Stimulated activated CD4-positive, alpha-beta T cell treated with anti-CD3 and anti-CD28 coated beads, Interleukin-1b, Interleukin-23, amount 100 ng/mL, for 4 hours (primary cell): ENCODE data around the gene TMEM59L.
"Not testable (repeated sequence)": the region's sequence is repeated elsewhere in the genome, so short reads cannot be mapped to it uniquely, and the experiment has no call there.

Experiments
- DNase-seq, 2 donors: peaks; one replicate each; pipeline ENCODE4 v3.0.0-alpha.2; 2020; ENCODE audit warnings: low read depth in 2 of 2

Gene TMEM59L

GRCh38 chr19:18594096-18594823 is 18.4 kb upstream of the TMEM59L start:
- peak; percentile 71 to 73 for DNase-seq

- DNase-seq, result no peak
Measured at GRCh38 chr19:18594824-18595373, 17.8 kb upstream of the TMEM59L start.

GRCh38 chr19:18595475-18595874 is 17.2 kb upstream of the TMEM59L start:
- no peak for DNase-seq

DNA sequence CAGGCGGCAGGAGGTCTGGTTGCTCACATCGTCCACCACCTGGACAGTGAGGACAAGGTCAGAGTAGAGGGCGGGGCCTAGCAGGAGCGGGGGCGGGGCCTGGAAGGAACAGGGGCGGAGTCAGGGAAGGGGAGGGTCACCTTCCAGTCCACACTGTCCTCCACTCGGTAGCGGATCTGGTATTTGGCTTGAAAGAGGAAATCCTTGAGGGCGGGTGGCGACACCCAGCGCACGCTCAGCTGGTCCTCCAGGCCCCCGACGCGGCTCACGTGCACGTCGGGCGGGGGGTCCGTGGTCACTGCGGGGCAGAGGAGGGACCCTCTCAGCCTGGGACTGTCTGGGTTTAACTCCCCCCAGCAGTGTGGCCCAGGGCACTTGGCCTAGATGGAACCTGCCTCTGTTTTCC is 15.9 kb upstream of the TMEM59L start:
- DNase-seq, result no peak

GRCh38 chr19:18597809-18598660 is 14.6 kb upstream of the TMEM59L start:
- no peak for DNase-seq

DNA sequence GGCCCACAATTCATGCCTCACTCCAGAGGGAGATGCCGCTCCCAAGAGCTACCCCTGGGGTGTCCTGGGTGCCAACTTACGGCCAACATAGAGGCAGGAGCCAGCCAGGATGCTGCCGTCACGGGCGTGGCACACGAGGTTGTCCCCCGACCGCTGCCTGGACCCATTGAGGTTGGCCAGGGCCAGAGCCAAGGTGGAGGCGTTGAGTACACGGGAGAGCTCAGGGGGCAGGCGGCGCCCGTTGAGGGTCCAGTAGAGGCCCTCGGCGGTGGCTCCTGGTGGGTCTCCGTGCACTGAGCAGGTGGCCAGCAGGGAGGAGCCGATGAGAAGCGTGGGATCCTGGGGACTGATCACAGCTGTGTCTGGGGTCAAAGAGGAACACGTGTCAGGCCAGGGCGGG is 13.2 kb upstream of the TMEM59L start:
- no peak for DNase-seq

DNA sequence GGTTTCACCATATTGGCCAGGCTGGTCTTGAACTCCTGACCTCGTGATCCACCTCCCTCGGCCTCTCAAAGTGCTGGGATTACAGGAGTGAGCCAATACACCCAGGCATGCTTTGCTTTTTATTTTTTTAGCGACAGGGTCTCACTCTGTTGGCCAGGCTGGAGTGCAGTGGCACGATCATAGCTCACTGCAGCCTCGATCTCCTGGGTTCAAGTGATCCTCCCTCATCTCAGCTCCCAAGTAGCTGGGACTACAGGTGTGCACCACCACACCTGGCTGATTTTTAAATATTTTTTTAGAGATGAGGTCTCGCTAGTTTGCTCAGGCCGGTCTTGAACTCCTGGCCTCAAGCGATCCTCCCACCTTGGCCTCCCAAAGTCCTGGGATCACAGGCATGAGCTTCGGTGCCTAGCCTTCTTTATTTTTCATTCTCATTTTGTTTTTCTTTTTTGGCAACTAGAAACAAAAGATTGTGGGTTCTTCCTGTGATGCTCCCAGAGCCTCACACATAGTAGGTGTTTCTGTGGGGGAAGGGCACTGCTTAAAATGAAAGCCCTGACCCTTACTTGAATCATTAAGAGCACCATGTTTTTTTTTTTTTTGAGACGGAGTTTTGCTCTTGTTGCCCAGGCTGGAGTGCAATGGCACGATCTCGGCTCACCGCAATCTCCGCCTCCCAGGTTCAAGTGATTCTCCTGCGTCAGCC is 11.8 kb upstream of the TMEM59L start:
- not testable (repeated sequence) for DNase-seq

- DNase-seq, result no peak
Measured at GRCh38 chr19:18601875-18602274, 10.8 kb upstream of the TMEM59L start.

DNA sequence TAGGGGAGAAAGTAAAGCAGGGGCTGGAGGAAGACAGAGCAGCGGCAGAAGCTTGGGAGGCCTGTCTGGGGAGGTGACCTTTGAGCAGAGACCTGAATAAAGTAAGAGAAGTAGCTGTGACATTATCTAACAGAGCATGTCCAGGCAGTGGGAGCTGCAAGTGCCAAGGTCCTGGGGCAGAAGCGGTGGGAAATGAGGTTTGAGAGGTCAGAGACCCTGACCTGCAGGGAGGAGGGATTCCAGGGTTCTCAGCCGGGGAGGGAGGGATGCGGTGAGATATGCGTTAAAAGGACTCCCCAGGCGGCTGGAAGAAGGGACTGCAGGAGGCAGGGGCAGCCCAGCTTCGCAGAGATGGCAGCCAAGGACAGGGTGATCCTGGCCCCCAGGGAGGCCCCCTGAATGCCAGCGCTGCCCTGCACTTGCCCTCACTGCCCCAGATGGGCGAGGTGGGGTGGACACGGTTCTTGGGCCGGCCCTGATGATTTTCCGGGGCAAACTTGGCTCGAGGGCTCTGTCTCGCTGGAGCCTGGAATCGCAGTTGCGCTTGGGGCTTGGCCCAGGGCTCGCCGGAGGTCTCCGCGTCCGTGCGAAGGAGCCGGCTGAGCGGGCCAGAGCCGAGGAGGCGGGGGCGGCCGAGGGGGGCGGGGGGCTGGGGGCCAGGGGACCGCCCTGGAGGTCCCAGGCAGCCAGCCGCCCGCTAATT is 9.3 kb upstream of the TMEM59L start:
- no peak for DNase-seq

DNA sequence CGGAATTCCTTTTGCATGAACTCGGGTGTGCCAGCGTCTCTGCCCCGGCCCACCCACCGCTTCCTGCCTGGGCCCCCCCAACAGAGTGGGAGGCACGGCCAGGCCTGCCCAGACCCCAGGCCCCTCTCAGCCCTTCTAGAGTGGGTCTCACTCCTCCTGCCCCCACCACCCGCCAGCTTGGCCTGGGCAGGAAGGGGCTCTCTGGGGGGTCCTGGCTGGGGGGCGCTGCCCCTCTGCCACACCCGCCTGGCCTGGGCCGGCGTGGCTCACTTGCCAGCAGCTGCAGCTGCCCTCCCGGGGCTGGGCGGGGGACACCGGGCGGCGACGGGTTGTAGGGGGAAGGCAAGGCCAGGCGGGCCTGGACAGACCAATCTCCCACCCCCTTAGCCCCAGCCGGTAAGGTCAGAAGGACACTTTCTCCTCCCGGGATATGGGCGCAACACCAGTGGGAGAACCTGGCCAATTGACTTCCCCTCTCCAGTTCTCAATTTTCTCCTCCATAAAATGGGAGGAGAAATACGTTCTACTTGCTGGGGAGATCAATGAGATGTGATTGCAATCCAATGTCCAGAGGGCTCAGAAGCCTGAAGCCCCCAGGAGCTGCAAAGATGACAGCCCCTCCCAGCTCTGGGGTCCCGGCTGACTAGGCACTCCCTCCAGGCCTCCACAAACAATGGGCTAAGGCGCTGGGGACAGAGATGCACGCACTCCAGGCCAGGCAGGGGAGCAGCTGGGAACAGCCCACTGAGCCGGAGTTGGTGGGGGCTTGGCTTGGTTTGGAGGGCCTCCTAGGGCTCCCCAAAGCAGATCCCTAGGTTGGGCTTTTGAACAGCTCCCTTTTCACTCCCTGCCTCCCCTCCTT is 8.5 kb upstream of the TMEM59L start:
- no peak for DNase-seq

DNA sequence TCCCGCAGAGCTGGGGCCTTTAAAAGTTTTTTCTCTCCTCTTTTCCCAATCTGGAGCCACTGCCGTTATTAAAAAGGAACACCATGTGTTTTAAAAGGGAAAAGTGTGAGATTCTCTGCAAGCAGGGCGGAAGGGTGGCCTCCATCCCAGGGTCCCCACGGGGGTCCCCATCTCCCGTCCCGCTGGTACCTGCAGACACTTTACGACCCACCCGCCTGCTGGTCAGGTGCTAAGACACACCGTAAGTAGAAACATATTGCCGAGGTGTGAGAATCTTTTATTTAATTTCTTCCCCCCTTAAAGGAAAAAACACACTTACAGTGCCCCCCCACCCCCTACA is 7.9 kb upstream of the TMEM59L start:
- no peak for DNase-seq

- no peak for DNase-seq
Measured at GRCh38 chr19:18605196-18605545, 7.5 kb upstream of the TMEM59L start.

DNA sequence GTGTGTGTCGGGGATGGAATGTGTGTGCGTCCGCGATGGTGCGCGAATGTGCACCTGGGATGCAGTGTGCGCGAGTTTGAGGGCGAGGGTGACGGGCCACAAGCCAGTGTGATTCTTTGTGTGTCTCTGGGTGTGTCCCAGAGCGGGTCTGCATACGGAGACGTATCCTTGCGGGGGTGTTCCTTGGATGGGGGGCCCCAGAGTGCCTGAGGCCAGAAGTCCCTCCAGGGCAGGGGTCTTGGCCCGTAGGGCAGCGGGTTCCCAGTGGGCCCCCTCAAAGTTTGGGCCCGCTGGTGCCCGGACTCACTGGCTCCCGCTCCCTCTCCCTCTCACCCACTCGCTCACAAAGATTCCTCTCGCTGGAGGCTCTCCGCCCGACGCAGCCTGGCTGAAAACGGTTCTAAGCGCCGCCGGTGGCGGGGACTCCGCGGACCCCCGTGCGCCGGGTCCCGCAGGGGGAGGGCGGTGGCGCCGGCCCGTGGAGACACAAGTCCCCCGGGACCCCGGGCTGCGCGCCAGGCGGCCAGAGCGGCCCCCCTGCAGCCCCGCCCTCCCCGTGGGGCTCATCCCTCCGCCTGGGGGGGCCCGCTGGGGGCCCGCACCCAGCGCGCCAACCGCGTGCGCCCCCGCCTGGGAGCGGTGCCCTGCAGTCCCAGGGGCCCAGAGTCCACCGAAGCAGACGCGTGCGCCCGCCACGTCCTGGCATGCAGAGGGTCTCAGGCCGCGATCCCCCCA is 7.0 kb upstream of the TMEM59L start:
- no peak for DNase-seq

GRCh38 chr19:18606281-18607225 is 6.1 kb upstream of the TMEM59L start, which contains the start of gene CRLF1:
TSS of gene CRLF1 (minus strand) at chr19:18606799. CDS start at chr19:18606656, 143 bp downstream.
- no peak for DNase-seq

GRCh38 chr19:18607226-18608101 is 5.2 kb upstream of the TMEM59L start:
- DNase-seq, result no peak

DNA sequence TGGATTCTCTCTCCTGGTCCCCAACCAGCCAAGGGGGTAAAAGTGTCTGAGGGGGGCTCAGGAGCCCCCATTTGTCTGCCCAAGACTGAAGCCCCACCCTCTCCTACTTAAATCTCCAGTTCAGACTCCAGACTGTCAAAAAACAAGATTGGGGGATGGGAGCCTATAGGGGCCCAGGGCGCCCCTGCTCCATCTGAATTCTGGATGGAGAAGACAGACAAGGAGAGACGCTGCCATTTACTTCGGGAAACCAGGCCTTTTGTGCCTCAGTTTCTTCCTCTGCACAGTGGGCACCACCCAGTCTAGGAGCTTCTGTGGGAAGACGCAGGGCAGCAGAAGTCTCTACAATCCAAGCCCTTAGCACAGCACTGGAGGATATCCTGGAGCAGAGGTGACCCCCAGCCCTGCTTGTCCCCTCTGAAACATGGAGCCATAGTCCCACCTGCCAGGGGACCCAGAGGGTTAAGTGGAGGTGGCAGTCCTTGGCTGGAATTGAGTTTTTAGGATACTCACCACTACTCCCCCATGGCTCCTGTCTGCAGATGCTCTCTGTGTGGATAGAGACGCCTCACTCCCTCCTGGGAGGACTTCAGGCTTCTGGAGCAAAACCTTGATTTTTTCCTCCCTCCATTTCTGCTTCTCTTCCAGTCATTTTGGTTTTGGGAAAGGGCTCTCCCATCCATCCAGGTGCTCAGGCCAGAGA is 4.4 kb upstream of the TMEM59L start:
- no peak for DNase-seq
